K562 (cell line): ENCODE data around the gene UBAC2.

Experiments used
- ARNT ChIP-seq, 2 experiments: fragments of 450-650 bp; IDR thresholded peaks; 2 replicates each; pipeline ENCODE4 v1.6.1; 2016; ENCODE audit warnings: mild to moderate bottlenecking in 1 of 2
- CTCF ChIP-seq, 3 experiments: IDR thresholded peaks in 2 of 3; conservative IDR thresholded peaks in 1 of 3; 2 replicates each; pipeline ENCODE4 v1.5.1; 2011 to 2012; ENCODE audit warnings: low read length in 3 of 3, mild to moderate bottlenecking in 3 of 3, control low read depth in 2 of 3, improper control_type of control experiment in 1 of 3, inconsistent platforms in 1 of 3, low read depth in 1 of 3, mixed read lengths in 1 of 3, moderate library complexity in 1 of 3; ENCODE audit not compliant: insufficient read depth in 2 of 3
- EHMT2 ChIP-seq: fragments of 450-650 bp; IDR thresholded peaks from 2 replicates; pipeline ENCODE4 v1.6.1; 2018; ENCODE audit warnings: antibody characterized with exemption
- GABPA ChIP-seq: fragments of 200-800 bp; sonication (Bioruptor generic); conservative IDR thresholded peaks from 2 replicates; pipeline ENCODE4 v1.6.1; 2016; ENCODE audit warnings: low read depth, missing genetic modification characterization, missing compliant biosample characterization
- IRF2 ChIP-seq: sonication (generic); formaldehyde crosslinking; IDR thresholded peaks from 2 replicates; pipeline ENCODE4 v1.8.1; 2022; ENCODE audit warnings: mild to moderate bottlenecking, missing genetic modification reagents
- MXI1 ChIP-seq: IDR thresholded peaks from 2 replicates; pipeline ENCODE4 v1.6.1; 2011; ENCODE audit warnings: low read depth, mild to moderate bottlenecking, improper control_type of control experiment, low read length
- NR2F6 ChIP-seq: fragments of 450-650 bp; formaldehyde crosslinking; IDR thresholded peaks from 2 replicates; pipeline ENCODE4 v1.4.0; 2020; ENCODE audit warnings: mild to moderate bottlenecking
- TSHZ1 ChIP-seq: fragments of 250-450 bp; sonication (Bioruptor Pico); IDR thresholded peaks from 2 replicates; pipeline ENCODE4 v1.4.0; 2020; ENCODE audit warnings: mild to moderate bottlenecking, moderate library complexity

- TF ChIP-seq IRF2 (CRISPR knock-in tag) = no peak
- TF ChIP-seq ARNT (IDR thresholded peaks at IDR 0.05) = no peak
- TF ChIP-seq MXI1 = no peak
- TF ChIP-seq CTCF (IDR thresholded peaks at IDR 0.05 in 2 of 3, conservative IDR thresholded peaks at IDR 0.05 in 1 of 3; ENCODE audit: insufficient read depth in 2 of 3, low read depth in 1 of 3, low read length in 3 of 3) = no peak
- no peak for TF ChIP-seq TSHZ1 (CRISPR knock-in tag)
- TF ChIP-seq EHMT2 = no peak
- no peak for TF ChIP-seq GABPA (tag)
- no peak for TF ChIP-seq NR2F6 (CRISPR knock-in tag)
Observed at GRCh38 chr13:99395436-99395835, 194.8 kb downstream of the UBAC2 start.
